Measurements from ENCODE around the gene INSL3.

Gene INSL3

GRCh38 chr19:17846146-17846545, 24.8 kb upstream of the INSL3 start:
- Histone ChIP-seq H3K79me2 (ENCODE audit: insufficient read depth, low read length) (0 out of 2 replicates have a peak, but pooled peaks cover 4% of the 10 kb centered on the region), H3K27me3 (ENCODE audit: insufficient read depth, low read length, poor library complexity) (no peaks in the 10 kb centered on the region), H4K20me1 (ENCODE audit: insufficient read depth, low read length) (no peaks in the 10 kb centered on the region), H3K4me3 (ENCODE audit: low read depth in 1 of 2, low read length in 2 of 2) (no peak overlapping the region), H3K4me1 (ENCODE audit: insufficient read depth, low read length) (peaks cover 28% of the 10 kb centered on the region), H3K27ac (ENCODE audit: low read length) (no peak overlapping the region), H3K4me2 (ENCODE audit: insufficient read depth, low read length) (no peak overlapping the region), H3K9me3 (ENCODE audit: insufficient read depth, low read length, severe bottlenecking) (no peaks in the 10 kb centered on the region), H2AFZ (ENCODE audit: low read depth, low read length) (no peak overlapping the region), H3K9ac (ENCODE audit: low read depth, low read length) (no peak overlapping the region), H3K36me3 (ENCODE audit: insufficient read depth, low read length) (0 out of 2 replicates have a peak, but pooled peaks cover 6% of the 10 kb centered on the region)
- TF ChIP-seq EZH2 (IDR thresholded peaks at IDR 0.05; ENCODE audit: borderline replicate concordance, low read depth, low read length, severe bottlenecking) = no peak
- TF ChIP-seq, protein P1, sequence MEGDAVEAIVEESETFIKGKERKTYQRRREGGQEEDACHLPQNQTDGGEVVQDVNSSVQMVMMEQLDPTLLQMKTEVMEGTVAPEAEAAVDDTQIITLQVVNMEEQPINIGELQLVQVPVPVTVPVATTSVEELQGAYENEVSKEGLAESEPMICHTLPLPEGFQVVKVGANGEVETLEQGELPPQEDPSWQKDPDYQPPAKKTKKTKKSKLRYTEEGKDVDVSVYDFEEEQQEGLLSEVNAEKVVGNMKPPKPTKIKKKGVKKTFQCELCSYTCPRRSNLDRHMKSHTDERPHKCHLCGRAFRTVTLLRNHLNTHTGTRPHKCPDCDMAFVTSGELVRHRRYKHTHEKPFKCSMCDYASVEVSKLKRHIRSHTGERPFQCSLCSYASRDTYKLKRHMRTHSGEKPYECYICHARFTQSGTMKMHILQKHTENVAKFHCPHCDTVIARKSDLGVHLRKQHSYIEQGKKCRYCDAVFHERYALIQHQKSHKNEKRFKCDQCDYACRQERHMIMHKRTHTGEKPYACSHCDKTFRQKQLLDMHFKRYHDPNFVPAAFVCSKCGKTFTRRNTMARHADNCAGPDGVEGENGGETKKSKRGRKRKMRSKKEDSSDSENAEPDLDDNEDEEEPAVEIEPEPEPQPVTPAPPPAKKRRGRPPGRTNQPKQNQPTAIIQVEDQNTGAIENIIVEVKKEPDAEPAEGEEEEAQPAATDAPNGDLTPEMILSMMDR (IDR thresholded peaks at IDR 0.05; ENCODE audit: borderline replicate concordance, extremely low read depth, low read length, poor library complexity, severe bottlenecking) = no peak
- ATAC-seq (ENCODE audit: insufficient read depth, low read depth) (no peak), DNase-seq (no peak)

- H4K20me1 ChIP-seq (ENCODE audit: insufficient read depth, low read length) = no peaks in the 10 kb centered on the region
- DNase-seq = no peak
Measured at GRCh38 chr19:17843908-17844490, 22.7 kb upstream of the INSL3 start.

GRCh38 chr19:17843292-17843827, 22.0 kb upstream of the INSL3 start:
- Histone ChIP-seq H3K9me3 (ENCODE audit: insufficient read depth, low read length, severe bottlenecking) (no peaks in the 10 kb centered on the region), H4K20me1 (ENCODE audit: insufficient read depth, low read length) (no peaks in the 10 kb centered on the region), H3K4me1 (ENCODE audit: insufficient read depth, low read length) (peaks cover 17% of the 10 kb centered on the region), H3K9ac (ENCODE audit: low read depth, low read length) (no peak overlapping the region), H3K27me3 (ENCODE audit: insufficient read depth, low read length, poor library complexity) (no peaks in the 10 kb centered on the region), H3K4me2 (ENCODE audit: insufficient read depth, low read length) (no peak overlapping the region), H3K27ac (ENCODE audit: low read length) (no peak overlapping the region), H2AFZ (ENCODE audit: low read depth, low read length) (no peak overlapping the region), H3K36me3 (ENCODE audit: insufficient read depth, low read length) (0 out of 2 replicates have a peak, but pooled peaks cover 6% of the 10 kb centered on the region), H3K4me3 (ENCODE audit: low read depth in 1 of 2, low read length in 2 of 2) (no peak overlapping the region), H3K79me2 (ENCODE audit: insufficient read depth, low read length) (0 out of 2 replicates have a peak, but pooled peaks cover 4% of the 10 kb centered on the region)
- TF ChIP-seq, protein P1 (IDR thresholded peaks at IDR 0.05; ENCODE audit: borderline replicate concordance, extremely low read depth, low read length, poor library complexity, severe bottlenecking) = no peak
- no peak for TF ChIP-seq EZH2 (IDR thresholded peaks at IDR 0.05; ENCODE audit: borderline replicate concordance, low read depth, low read length, severe bottlenecking)
- no peak for ATAC-seq (ENCODE audit: insufficient read depth, low read depth)
- no peak for DNase-seq

More at GRCh38 chr19:17843908-17844490, 22.7 kb upstream of the INSL3 start:
- peaks cover 17% of the 10 kb centered on the region for H3K4me1 ChIP-seq (ENCODE audit: insufficient read depth, low read length)
- no peaks in the 10 kb centered on the region for H3K9me3 ChIP-seq (ENCODE audit: insufficient read depth, low read length, severe bottlenecking)
- no peak overlapping the region for H3K4me3 ChIP-seq (ENCODE audit: low read depth in 1 of 2, low read length in 2 of 2)
- H3K79me2 ChIP-seq (ENCODE audit: insufficient read depth, low read length) = 0 out of 2 replicates have a peak, but pooled peaks cover 4% of the 10 kb centered on the region
- H3K27me3 ChIP-seq (ENCODE audit: insufficient read depth, low read length, poor library complexity) = no peaks in the 10 kb centered on the region
- H3K27ac ChIP-seq (ENCODE audit: low read length) = no peak overlapping the region
- 0 out of 2 replicates have a peak, but pooled peaks cover 6% of the 10 kb centered on the region for H3K36me3 ChIP-seq (ENCODE audit: insufficient read depth, low read length)
- TF ChIP-seq, protein P1 (IDR thresholded peaks at IDR 0.05; ENCODE audit: borderline replicate concordance, extremely low read depth, low read length, poor library complexity, severe bottlenecking) = no peak
- no peak for TF ChIP-seq EZH2 (IDR thresholded peaks at IDR 0.05; ENCODE audit: borderline replicate concordance, low read depth, low read length, severe bottlenecking)
- no peak overlapping the region for H3K9ac ChIP-seq (ENCODE audit: low read depth, low read length)
- no peak overlapping the region for H2AFZ ChIP-seq (ENCODE audit: low read depth, low read length)
- ATAC-seq (ENCODE audit: insufficient read depth, low read depth) = no peak
- no peak overlapping the region for H3K4me2 ChIP-seq (ENCODE audit: insufficient read depth, low read length)

Data from DND-41 (cell line).